Skeletal muscle satellite cell (primary cell): ENCODE measurements around the gene HS3ST6.
"Not testable (repeated sequence)": the region's sequence is repeated elsewhere in the genome, so short reads cannot be mapped to it uniquely, and the experiment has no call there.

ENCODE experiments used
- H3K27me3 ChIP-seq: 2 replicates; pipeline ENCODE4 v1.7.0; 2013; ENCODE audit warnings: low read length; ENCODE audit not compliant: control insufficient read depth, insufficient read depth
- H3K36me3 ChIP-seq: 2 replicates; pipeline ENCODE4 v1.7.0; 2013; ENCODE audit warnings: mild to moderate bottlenecking, control low read depth, low read length; ENCODE audit not compliant: insufficient read depth
- H3K4me1 ChIP-seq: 2 replicates; pipeline ENCODE4 v1.7.0; 2013; ENCODE audit warnings: low read length; ENCODE audit not compliant: control insufficient read depth, insufficient read depth
- H3K4me2 ChIP-seq: 2 replicates; pipeline ENCODE4 v1.7.0; 2013; ENCODE audit warnings: mild to moderate bottlenecking, low read length
- H3K4me3 ChIP-seq: 2 replicates; pipeline ENCODE4 v1.7.0; 2013; ENCODE audit warnings: low read length
- H3K9ac ChIP-seq: 2 replicates; pipeline ENCODE4 v1.7.0; 2013; ENCODE audit warnings: mild to moderate bottlenecking, low read depth, low read length, moderate library complexity
- H3K9me3 ChIP-seq: replicated peaks from 2 replicates; pipeline ENCODE4 v1.7.0; 2013; ENCODE audit warnings: mild to moderate bottlenecking, control low read depth, low read length

The HS3ST6 gene

GRCh38 chr16:1959269-1960039 is 41.2 kb upstream of the HS3ST6 start, which contains the start of gene NDUFB10:
Gene NDUFB10 (plus strand): TSS chr16:1959538. CDS start chr16:1959625, 87 bp downstream.
- Histone ChIP-seq H3K9me3 (no peaks in the 10 kb centered on the region), H3K9ac (peak within 1 kb of the TSS; percentile 89), H3K36me3 (peaks cover 30% of the 10 kb centered on the region), H3K27me3 (no peaks in the 10 kb centered on the region), H3K4me3 (peak within 1 kb of the TSS; percentile 80), H3K4me2 (peak within 1 kb of the TSS; percentile 84), H3K4me1 (peaks cover 24% of the 10 kb centered on the region)

GRCh38 chr16:1958715-1959268 is 40.6 kb upstream of the HS3ST6 start:
- H3K9ac ChIP-seq: peak overlapping the region; percentile 89
- peaks cover 26% of the 10 kb centered on the region for H3K36me3 ChIP-seq
- H3K27me3 ChIP-seq: no peaks in the 10 kb centered on the region
- no peaks in the 10 kb centered on the region for H3K9me3 ChIP-seq
- H3K4me3 ChIP-seq: peak overlapping the region; percentile 50
- H3K4me2 ChIP-seq: peak overlapping the region; percentile 84
- peaks cover 24% of the 10 kb centered on the region for H3K4me1 ChIP-seq

- Histone ChIP-seq H3K36me3 (peaks cover 22% of the 10 kb centered on the region), H3K4me1 (peaks cover 21% of the 10 kb centered on the region)
- not testable (repeated sequence) for H3K9ac ChIP-seq, H3K4me2 ChIP-seq, H3K4me3 ChIP-seq, H3K27me3 ChIP-seq, H3K9me3 ChIP-seq
Measured at GRCh38 chr16:1958143-1958491, 39.9 kb upstream of the HS3ST6 start.

GRCh38 chr16:1957434-1958142 is 39.4 kb upstream of the HS3ST6 start:
- not testable (repeated sequence) for H3K4me3 ChIP-seq, H3K4me2 ChIP-seq, H3K27me3 ChIP-seq, H3K9ac ChIP-seq, H3K9me3 ChIP-seq
- Histone ChIP-seq H3K4me1 (peaks cover 17% of the 10 kb centered on the region), H3K36me3 (peaks cover 16% of the 10 kb centered on the region)

GRCh38 chr16:1953734-1954133 is 35.5 kb upstream of the HS3ST6 start:
- H3K4me1 ChIP-seq: no peaks in the 10 kb centered on the region
- no peak overlapping the region for H3K9ac ChIP-seq
- H3K27me3 ChIP-seq: no peaks in the 10 kb centered on the region
- no peaks in the 10 kb centered on the region for H3K9me3 ChIP-seq
- no peak overlapping the region for H3K4me3 ChIP-seq
- no peak overlapping the region for H3K4me2 ChIP-seq
- no peaks in the 10 kb centered on the region for H3K36me3 ChIP-seq

- Histone ChIP-seq H3K4me2 (no peak overlapping the region), H3K27me3 (no peaks in the 10 kb centered on the region), H3K4me3 (no peak overlapping the region), H3K9ac (no peak overlapping the region), H3K4me1 (no peaks in the 10 kb centered on the region), H3K9me3 (no peaks in the 10 kb centered on the region), H3K36me3 (no peaks in the 10 kb centered on the region)
Measured at GRCh38 chr16:1950559-1950958, 32.3 kb upstream of the HS3ST6 start.

GRCh38 chr16:1950047-1950446 is 31.8 kb upstream of the HS3ST6 start:
- H3K4me3 ChIP-seq: no peak overlapping the region
- no peaks in the 10 kb centered on the region for H3K27me3 ChIP-seq

GRCh38 chr16:1949507-1949906 is 31.3 kb upstream of the HS3ST6 start:
- Histone ChIP-seq H3K4me1 (no peaks in the 10 kb centered on the region), H3K4me3 (no peak overlapping the region), H3K9ac (no peak overlapping the region), H3K4me2 (no peak overlapping the region), H3K36me3 (no peaks in the 10 kb centered on the region), H3K9me3 (no peaks in the 10 kb centered on the region), H3K27me3 (no peaks in the 10 kb centered on the region)

More at GRCh38 chr16:1950047-1950446, 31.8 kb upstream of the HS3ST6 start:
- Histone ChIP-seq H3K9me3 (no peaks in the 10 kb centered on the region), H3K4me1 (no peaks in the 10 kb centered on the region), H3K4me2 (no peak overlapping the region), H3K36me3 (no peaks in the 10 kb centered on the region), H3K9ac (no peak overlapping the region)

- peaks cover 13% of the 10 kb centered on the region for H3K4me1 ChIP-seq
- H3K9me3 ChIP-seq: no peaks in the 10 kb centered on the region
- no peaks in the 10 kb centered on the region for H3K27me3 ChIP-seq
- H3K4me3 ChIP-seq: no peak overlapping the region
- H3K36me3 ChIP-seq: no peaks in the 10 kb centered on the region
- no peak overlapping the region for H3K4me2 ChIP-seq
- no peak overlapping the region for H3K9ac ChIP-seq
Measured at GRCh38 chr16:1947369-1947670, 29.1 kb upstream of the HS3ST6 start.

- Histone ChIP-seq H3K4me1 (peaks cover 19% of the 10 kb centered on the region), H3K9me3 (no peaks in the 10 kb centered on the region), H3K4me3 (no peak overlapping the region), H3K4me2 (no peak overlapping the region), H3K36me3 (no peaks in the 10 kb centered on the region), H3K27me3 (no peaks in the 10 kb centered on the region), H3K9ac (no peak overlapping the region)
Measured at GRCh38 chr16:1946495-1947368, 28.5 kb upstream of the HS3ST6 start.
